Caki2 (cell line): ENCODE results near the gene SFT2D3. TPM values are rescaled to one million over a fixed set of nuclear protein-coding genes. Genes with fewer than 3 reads are reported as not detected.
A peak's percentile ranks its signal among the peaks of the same experiment; 100 is the strongest.

Source experiments
- DNase-seq: peaks from one replicate; pipeline ENCODE4 v3.0.0-alpha.2; 2015; ENCODE audit warnings: low read depth
- in situ Hi-C: cut with HindIII; loops from 2 replicates; pipeline ENCODE4 v1.10.0; 2016; ENCODE audit warnings: low sequenced_read_pairs, low pct_unique_long_range_greater_than_20kb, mixed read lengths
- total RNA-seq: library from RNA; depleted of rRNA; stranded (reverse); fragments of >200 nt; shearing (Covaris generic); gene quantifications from 2 replicates; pipeline ENCODE4 v1.2.3, GENCODE V29; 2014; ENCODE audit warnings: low replicate concordance; rRNA removed

Gene SFT2D3, protein sequence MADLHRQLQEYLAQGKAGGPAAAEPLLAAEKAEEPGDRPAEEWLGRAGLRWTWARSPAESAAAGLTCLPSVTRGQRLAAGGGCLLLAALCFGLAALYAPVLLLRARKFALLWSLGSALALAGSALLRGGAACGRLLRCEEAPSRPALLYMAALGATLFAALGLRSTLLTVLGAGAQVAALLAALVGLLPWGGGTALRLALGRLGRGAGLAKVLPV
- total RNA-seq, result 3.4 and 6.6 TPM in 2 replicates

GRCh38 chr2:127701193-127701650 is at the start of gene SFT2D3:
Gene SFT2D3, plus strand, starts transcription at chr2:127701497. Its CDS starts 32 bp downstream, at chr2:127701529.
- peak; percentile 91 for DNase-seq
- in situ Hi-C loops, result no loop called here

DNA sequence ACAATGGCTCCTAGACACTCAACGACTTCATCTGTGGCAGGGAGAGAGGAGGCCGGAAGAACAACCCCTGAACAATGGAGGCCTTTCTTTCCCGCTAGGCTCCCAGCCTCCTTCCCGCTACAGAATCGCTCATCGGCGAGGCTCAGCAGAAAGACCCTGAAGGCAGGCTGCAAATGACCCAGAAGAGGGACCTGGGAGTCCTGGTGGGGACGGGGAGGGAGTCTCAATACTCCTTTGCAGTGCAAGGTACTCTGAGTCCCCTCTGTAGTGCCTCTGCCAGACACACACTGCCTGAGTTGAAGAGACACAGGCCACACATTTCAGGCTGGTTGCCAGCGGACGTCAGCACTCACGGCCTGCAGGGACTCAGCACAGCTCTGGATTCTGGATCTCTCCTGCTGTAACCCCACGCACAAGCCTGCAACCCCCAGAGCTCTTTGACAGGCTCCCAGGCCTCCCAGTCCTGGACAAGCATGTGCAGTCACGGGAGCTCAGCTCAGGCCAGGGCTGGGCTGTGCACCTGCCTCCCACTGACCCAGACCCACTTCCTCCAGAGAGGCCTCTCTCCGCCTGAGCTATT is 49.2 kb upstream of the SFT2D3 start:
- DNase-seq, result no peak
- in situ Hi-C loops, result no loop called here

DNA sequence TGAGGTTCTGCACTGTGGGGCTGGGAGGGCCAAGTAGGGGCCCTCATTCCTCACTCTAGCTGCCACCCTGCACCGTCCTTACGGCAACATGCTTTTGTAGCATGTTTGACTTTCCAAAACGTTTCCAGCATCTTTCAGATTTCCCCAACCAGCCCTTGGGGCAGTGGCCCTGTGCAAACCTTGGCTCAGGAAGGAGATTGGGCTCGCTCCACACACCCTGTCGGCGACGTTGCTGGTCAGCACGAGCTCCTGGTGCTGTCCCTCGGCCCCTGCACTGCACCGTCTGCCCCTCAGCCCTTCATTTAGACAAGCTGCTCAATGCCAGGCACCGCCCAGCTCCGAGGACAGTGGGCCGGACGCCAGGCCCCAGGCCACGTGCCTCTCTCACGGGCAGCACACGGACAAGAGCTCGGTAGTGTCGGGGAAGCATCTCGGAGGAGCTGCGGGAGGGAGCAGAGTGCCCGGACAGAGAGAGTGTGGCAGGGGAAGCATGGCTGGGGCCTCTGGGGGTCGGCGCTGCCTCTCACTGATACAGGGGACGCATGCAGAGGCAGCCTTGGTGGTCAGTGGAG is 48.4 kb upstream of the SFT2D3 start:
- DNase-seq, result no peak
- in situ Hi-C loops, result no loop called here

DNA sequence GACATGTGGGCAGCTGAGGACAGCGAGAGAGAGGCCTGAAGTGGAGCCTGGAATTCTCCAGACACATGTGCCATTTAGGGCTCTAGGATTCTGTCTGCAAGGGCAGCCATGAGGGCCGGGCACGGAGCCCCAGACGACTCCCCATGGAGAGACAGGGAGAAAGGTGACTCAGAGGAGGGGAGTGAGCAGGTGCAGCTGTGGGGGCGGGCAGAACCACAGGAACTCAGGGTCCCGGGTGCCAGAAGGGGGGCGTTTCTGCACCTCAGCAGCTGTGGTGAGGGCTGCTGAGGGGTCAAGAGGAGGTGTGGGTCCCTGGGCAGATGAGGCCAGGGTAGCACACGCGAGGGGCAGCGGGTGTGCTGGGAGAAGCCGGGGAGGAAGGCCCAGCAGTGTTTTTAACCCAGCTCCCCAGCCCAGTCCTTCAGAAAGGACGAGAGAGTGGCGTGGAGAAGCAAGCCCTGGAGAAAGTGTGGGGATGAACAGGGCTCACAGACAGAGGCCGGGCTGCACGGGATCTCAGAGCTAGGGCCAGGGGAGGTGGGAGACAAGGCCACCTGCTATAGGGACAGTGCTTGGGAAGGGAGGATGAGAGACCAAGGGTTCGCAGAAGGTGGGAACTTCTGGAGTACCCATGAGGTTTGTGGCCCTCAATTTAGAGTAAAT is 47.7 kb upstream of the SFT2D3 start:
- in situ Hi-C loops, result no loop called here
- no peak for DNase-seq

DNA sequence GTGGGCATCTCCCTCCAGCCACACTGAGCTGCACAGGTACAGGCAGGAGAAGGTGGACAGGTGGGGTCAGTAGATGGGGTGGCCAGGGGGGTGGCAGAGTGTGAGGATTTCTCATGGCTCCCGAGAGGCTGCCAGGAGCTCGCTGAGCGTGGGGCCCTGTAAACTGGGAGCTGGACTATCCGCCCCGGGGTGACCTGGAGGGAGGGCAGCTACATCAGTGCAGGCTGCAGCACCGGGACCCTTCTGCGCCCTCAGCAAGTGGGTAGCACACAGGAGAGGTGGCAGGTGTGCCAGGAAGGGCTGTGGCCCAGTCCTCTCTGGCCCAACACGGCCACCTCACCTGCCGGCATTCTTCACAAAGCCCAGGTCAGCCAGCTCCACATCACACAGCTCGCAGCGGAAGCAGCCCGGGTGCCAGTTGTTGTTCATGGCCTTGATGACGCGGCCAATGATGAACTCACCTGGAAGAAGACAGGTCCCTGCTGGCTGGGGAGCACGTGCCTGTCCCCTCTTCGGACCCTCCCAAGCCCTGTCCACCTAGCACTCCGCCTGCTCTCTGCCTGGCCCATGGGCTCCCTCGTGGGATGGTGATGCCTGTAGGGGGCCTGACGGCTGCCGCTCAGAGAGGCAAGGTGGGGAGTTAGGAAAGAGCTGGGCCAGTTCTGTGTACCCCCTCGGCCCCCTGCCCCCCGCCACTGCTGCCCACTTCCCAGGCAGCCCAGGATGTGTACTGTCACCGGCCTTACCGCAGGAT is 47.0 kb upstream of the SFT2D3 start:
- DNase-seq, result no peak
- in situ Hi-C loops, result no loop called here

- DNase-seq, result no peak
- in situ Hi-C loops, result no loop called here
Observed at GRCh38 chr2:127654838-127655175, 46.5 kb upstream of the SFT2D3 start.

GRCh38 chr2:127655209-127656073 is 45.9 kb upstream of the SFT2D3 start:
- DNase-seq, result no peak
- in situ Hi-C loops, result no loop called here

DNA sequence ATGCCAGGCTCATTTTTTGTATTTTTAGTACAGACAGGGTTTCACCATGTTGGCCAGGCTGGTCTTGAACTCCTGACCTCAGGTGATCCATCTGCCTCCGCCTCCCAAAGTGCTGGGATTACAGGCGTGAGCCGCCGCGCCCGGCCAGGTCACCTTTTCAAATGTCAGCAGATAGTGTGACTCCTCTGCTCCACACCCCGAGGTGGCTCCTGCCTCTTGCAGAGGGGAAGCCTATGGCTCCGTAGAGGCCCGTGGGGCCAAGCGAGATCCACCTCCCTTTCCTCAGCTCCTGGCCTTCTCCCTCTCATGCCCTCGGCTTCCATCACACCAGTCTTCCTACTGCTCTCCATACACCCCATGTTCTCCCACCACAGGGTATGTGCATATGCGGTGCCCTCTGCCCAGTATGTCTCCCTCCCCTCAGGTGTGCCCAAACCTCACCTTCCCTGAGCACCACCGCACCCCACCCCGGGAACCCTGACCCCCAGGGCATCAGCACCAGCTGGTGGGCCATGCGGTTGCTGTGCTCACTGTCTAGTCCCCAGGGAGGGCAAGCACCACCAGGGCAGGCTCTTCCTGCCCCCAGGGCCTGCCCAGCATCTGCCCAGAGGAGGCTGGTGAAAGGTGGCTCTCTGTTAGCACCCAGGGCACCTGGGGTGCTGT is 44.6 kb upstream of the SFT2D3 start:
- no peak for DNase-seq
- in situ Hi-C loops, result no loop called here

DNA sequence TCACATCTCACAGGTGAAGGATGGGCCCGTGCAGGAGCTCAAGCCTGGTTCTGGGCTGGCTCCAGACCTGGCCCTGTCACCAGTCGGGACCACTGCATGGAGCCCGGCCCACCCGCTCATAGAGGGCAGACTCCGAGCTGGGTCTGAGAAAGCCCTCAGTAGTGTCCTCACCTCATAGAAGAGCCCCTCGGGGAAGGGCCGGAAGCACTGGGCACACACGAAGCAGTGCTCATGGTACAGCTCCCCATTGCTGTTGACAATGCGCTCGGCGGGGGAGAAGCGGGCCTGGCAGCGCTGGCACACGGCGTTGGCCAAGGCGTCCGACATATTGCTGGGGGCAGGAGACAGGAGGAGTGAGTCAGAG is 44.1 kb upstream of the SFT2D3 start:
- DNase-seq, result no peak
- in situ Hi-C loops, result no loop called here

- no peak for DNase-seq
- in situ Hi-C loops, result no loop called here
Observed at GRCh38 chr2:127658146-127658545, 43.2 kb upstream of the SFT2D3 start.

GRCh38 chr2:127658641-127659407 is 42.5 kb upstream of the SFT2D3 start:
- no peak for DNase-seq
- in situ Hi-C loops, result no loop called here

DNA sequence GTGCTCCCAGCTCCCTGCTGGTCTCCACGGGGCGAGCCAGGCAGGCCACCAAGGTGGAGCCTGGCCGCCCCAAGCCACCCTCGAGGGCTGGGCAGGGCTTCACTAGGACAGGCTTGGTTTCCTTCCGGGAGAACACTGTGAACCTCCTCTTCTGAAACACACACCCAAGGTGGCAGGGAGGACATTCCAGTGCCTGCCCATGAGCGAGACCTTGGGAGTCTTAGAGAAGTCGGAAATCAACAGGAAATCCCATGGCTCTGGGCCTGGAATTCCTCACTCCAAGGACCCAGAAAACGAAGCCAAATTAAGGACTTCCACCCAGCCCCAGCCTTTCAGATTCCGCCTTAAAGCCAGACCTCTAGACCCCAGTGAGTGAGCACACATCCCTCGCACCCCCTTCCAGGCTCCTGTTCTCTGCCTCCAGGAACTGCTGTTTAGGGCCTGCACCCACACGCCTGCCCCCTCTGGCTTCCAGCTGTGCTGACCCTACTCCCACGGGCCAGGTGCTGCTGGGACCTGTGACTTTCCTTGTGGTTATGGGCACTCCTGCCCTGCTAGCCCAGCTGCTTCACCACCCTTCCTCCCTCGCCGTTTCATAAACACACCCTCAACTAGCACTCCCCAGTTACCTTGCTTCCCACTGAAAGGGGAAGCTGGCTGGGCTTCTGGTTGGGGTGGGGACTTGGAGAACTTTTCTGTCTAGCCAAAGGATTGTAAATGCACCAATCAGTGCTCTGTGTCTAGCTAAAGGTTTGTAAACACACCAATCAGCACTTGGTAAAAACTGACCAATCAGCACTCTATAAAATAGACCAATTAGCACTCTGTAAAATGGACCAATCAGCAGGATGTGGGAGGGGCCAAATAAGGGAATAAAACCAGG is 41.6 kb upstream of the SFT2D3 start:
- DNase-seq, result no peak
- in situ Hi-C loops, result no loop called here

DNA sequence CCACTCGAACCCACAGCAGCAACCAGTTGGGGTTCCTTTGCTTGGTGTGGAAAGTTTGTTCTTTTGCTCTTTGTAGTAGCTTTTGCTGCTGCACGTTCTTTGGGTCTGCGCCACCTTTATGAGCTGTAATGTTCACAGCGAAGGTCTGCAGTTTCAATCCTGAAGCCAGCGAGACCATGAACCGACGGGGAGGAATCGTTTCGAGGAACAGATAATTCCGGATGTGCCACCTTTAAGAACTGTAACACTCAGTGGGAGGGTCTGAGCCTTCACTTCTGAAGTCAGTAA is 41.1 kb upstream of the SFT2D3 start:
- in situ Hi-C loops, result no loop called here
- no peak for DNase-seq

DNA sequence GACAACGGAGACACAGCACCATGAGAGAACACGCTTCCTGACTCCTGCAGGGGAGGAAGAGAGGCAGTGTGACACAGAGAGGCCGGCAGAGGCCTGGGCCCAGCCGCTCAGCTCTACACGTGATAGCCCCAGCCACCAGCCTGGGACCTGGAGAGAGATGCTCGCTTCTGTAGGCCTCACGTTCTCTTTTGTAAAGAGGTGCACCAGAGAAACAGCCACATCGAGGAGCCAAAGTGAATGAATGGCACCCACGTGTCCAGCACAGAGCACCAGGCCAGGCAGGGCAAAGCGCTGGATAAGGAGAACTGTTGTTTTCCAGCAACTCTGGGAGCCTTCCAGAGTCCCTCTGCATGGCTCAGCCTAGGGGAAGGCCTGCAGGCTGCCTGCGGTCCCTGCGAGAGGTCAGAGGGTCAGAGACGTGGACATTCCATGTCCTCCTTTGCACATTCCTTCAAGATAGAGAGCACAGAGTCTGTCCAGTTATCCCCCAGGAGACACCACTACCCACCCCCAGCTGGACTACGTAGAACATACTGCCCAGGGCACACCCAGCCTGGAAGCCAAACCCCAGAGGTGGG is 40.1 kb upstream of the SFT2D3 start:
- no peak for DNase-seq
- in situ Hi-C loops, result no loop called here

- in situ Hi-C loops, result no loop called here
- DNase-seq, result no peak
Observed at GRCh38 chr2:127661949-127662510, 39.3 kb upstream of the SFT2D3 start.
